Trophoblast cell (in vitro differentiated cells and primary cell): ENCODE data around the gene ADSS1.

Experiments used
- DNase-seq, 2 donors: peaks; one replicate each; pipeline ENCODE4 v3.0.0-alpha.2; 2016
- H2AFZ ChIP-seq: 2 replicates; pipeline ENCODE4 v1.6.1; 2013; ENCODE audit warnings: low read length, moderate library complexity, mild to moderate bottlenecking; ENCODE audit not compliant: insufficient read depth, poor library complexity
- H2AK5ac ChIP-seq: 2 replicates; pipeline ENCODE4 v1.6.1; 2013; ENCODE audit warnings: mild to moderate bottlenecking, low read length
- H2BK120ac ChIP-seq: 2 replicates; pipeline ENCODE4 v1.6.1; 2013; ENCODE audit warnings: low read length, mild to moderate bottlenecking, moderate library complexity; ENCODE audit not compliant: insufficient read depth, poor library complexity
- H2BK12ac ChIP-seq: 2 replicates; pipeline ENCODE4 v1.6.1; 2013; ENCODE audit warnings: mild to moderate bottlenecking, low read length, moderate library complexity
- H2BK5ac ChIP-seq: 2 replicates; pipeline ENCODE4 v1.6.1; 2013; ENCODE audit warnings: low read length, low read depth, moderate library complexity, mild to moderate bottlenecking; ENCODE audit not compliant: poor library complexity
- H3K14ac ChIP-seq: 2 replicates; pipeline ENCODE4 v1.6.1; 2013; ENCODE audit warnings: mild to moderate bottlenecking, low read length
- H3K18ac ChIP-seq: 2 replicates; pipeline ENCODE4 v1.6.1; 2013; ENCODE audit warnings: mild to moderate bottlenecking, low read length
- H3K23ac ChIP-seq: 2 replicates; pipeline ENCODE4 v1.6.1; 2013; ENCODE audit warnings: low read length
- H3K27ac ChIP-seq: 2 replicates; pipeline ENCODE4 v1.5.1; 2013; ENCODE audit warnings: low read depth, mild to moderate bottlenecking, inconsistent platforms, low read length, moderate library complexity
- H3K27me3 ChIP-seq: 2 replicates; pipeline ENCODE4 v1.6.1; 2013; ENCODE audit warnings: inconsistent platforms, mild to moderate bottlenecking, low read length, moderate library complexity; ENCODE audit not compliant: insufficient read depth
- H3K36me3 ChIP-seq, 2 experiments: 1 replicate in 1 of 2; 2 replicates in 1 of 2; pipeline ENCODE4 v1.6.1; 2013; ENCODE audit warnings: low read length in 2 of 2, mild to moderate bottlenecking in 2 of 2, moderate library complexity in 1 of 2; ENCODE audit not compliant: insufficient read depth in 2 of 2, control insufficient read depth in 1 of 2
- H3K4ac ChIP-seq: 2 replicates; pipeline ENCODE4 v1.6.1; 2013; ENCODE audit warnings: low read depth, mild to moderate bottlenecking, low read length, moderate library complexity
- H3K4me1 ChIP-seq, 2 experiments: 1 replicate in 1 of 2; 2 replicates in 1 of 2; pipeline ENCODE4 v1.6.1; 2013; ENCODE audit warnings: low read length in 2 of 2, mild to moderate bottlenecking in 2 of 2, moderate library complexity in 1 of 2; ENCODE audit not compliant: insufficient read depth in 2 of 2, control insufficient read depth in 1 of 2
- H3K4me2 ChIP-seq: 2 replicates; pipeline ENCODE4 v1.6.1; 2013; ENCODE audit warnings: inconsistent platforms, mild to moderate bottlenecking, low read length, moderate library complexity
- H3K4me3 ChIP-seq: 2 replicates; pipeline ENCODE4 v1.5.1; 2013; ENCODE audit warnings: mild to moderate bottlenecking, low read depth, low read length, inconsistent platforms
- H3K79me1 ChIP-seq: one replicate; pipeline ENCODE4 v1.6.1; 2013; ENCODE audit warnings: low read length
- H3K79me2 ChIP-seq: 2 replicates; pipeline ENCODE4 v1.6.1; 2013; ENCODE audit warnings: low read length, mild to moderate bottlenecking; ENCODE audit not compliant: control insufficient read depth, insufficient read depth, poor library complexity
- H3K9ac ChIP-seq: 2 replicates; pipeline ENCODE4 v1.6.1; 2013; ENCODE audit warnings: mild to moderate bottlenecking, low read length
- H3K9me3 ChIP-seq: 2 replicates; pipeline ENCODE4 v1.6.1; 2013; ENCODE audit warnings: low read depth, mild to moderate bottlenecking, control low read depth, inconsistent platforms, low read length; ENCODE audit not compliant: insufficient read depth
- H4K12ac ChIP-seq: 2 replicates; pipeline ENCODE4 v1.6.1; 2013; ENCODE audit warnings: low read depth, mild to moderate bottlenecking, low read length, moderate library complexity
- H4K8ac ChIP-seq: 2 replicates; pipeline ENCODE4 v1.6.1; 2013; ENCODE audit warnings: low read depth, mild to moderate bottlenecking, low read length, moderate library complexity
- H4K91ac ChIP-seq: one replicate; pipeline ENCODE4 v1.6.1; 2013; ENCODE audit warnings: low read depth, mild to moderate bottlenecking, low read length, moderate library complexity
- WGBS: extraction: QIAGEN DNeasy Blood & Tissue Kit; methylation state at CpG from one replicate; pipeline ENCODE4 v1.1.7; 2013; ENCODE audit warnings: missing lambda C conversion rate; ENCODE audit not compliant: insufficient read length, insufficient coverage; ENCODE audit errors: extremely low coverage; 5-methylcytosine and 5-hydroxymethylcytosine counted together

ADSS1 gene

DNA sequence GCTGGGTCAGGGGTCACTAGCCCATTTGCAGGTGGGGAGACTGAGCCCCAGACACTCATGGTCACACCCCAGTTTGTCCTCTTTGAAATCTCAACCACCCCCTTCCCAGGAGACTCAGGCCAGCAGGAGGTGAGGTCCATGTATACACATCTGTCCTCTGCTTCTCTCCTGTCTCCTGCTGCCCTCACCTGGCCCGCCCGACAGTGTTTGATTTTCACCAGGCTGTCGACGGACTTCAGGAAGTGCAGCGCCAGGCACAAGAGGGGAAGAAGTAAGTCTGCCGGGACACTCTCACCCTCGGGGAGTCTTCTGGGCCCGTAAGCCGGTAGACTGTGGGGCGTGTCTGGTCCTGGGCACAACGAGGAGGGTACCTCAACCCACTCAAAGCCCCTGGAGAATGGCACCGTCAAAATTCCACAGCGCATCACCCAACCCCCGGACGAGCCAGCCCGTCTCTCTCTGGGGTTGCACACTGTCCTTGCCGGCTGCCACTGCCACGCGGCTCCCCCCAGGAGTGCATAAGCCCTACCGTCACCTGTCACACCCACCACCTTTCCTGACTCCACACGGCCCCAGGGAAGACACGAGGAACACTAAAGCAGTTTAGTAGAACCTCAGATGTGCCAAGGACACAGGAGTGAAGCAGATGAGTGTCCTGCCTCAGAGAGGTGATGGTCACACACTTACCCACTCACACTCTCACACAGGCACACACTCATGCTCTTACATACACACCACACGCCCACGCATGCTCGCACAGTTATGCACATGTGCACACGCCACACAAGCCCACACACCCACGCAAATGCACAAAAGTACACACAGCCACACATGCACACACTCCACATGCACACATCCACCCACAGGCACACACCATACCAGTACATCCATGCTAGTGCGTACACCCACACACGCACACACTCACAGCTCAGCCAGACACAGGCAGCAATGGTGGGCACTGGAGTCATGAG lies 15.8 kb downstream of the ADSS1 start:
- H3K4me3 ChIP-seq: no peak overlapping the region
- no peaks in the 10 kb centered on the region for H3K79me2 ChIP-seq
- H3K27ac ChIP-seq: no peak overlapping the region
- no peak overlapping the region for H3K4ac ChIP-seq
- H2AFZ ChIP-seq: no peak overlapping the region
- no peak overlapping the region for H3K9ac ChIP-seq
- H2BK120ac ChIP-seq: no peak overlapping the region
- no peak overlapping the region for H3K23ac ChIP-seq
- H3K4me2 ChIP-seq: no peak overlapping the region
- H3K4me1 ChIP-seq: no peaks in the 10 kb centered on the region
- H2BK12ac ChIP-seq: no peak overlapping the region
- no peaks in the 10 kb centered on the region for H3K36me3 ChIP-seq
- no peaks in the 10 kb centered on the region for H3K79me1 ChIP-seq
- H3K14ac ChIP-seq: no peak overlapping the region
- no peak overlapping the region for H2BK5ac ChIP-seq
- no CpG with 5 or more reads among the region's 29 CpGs for WGBS
- H3K18ac ChIP-seq: no peak overlapping the region
- no peak overlapping the region for H4K91ac ChIP-seq
- no peak for DNase-seq
- no peak overlapping the region for H2AK5ac ChIP-seq
- H4K8ac ChIP-seq: no peak overlapping the region
- no peaks in the 10 kb centered on the region for H3K9me3 ChIP-seq
- no peak overlapping the region for H4K12ac ChIP-seq
- H3K27me3 ChIP-seq: no peaks in the 10 kb centered on the region

GRCh38 chr14:104741108-104741802 lies 17.2 kb downstream of the ADSS1 start:
- Histone ChIP-seq H3K18ac (no peak overlapping the region), H3K4me2 (no peak overlapping the region), H3K23ac (no peak overlapping the region), H3K27ac (no peak overlapping the region), H3K36me3 (no peaks in the 10 kb centered on the region), H2AFZ (no peak overlapping the region), H3K9me3 (peaks cover 3% of the 10 kb centered on the region), H3K14ac (no peak overlapping the region), H3K4me1 (no peaks in the 10 kb centered on the region), H3K27me3 (no peaks in the 10 kb centered on the region), H2AK5ac (no peak overlapping the region), H4K8ac (no peak overlapping the region), H3K79me2 (no peaks in the 10 kb centered on the region), H3K9ac (no peak overlapping the region), H3K4me3 (no peak overlapping the region), H3K79me1 (no peaks in the 10 kb centered on the region), H2BK12ac (no peak overlapping the region), H4K91ac (no peak overlapping the region), H2BK120ac (no peak overlapping the region), H2BK5ac (no peak overlapping the region), H3K4ac (no peak overlapping the region), H4K12ac (no peak overlapping the region)
- no peak for DNase-seq
- no CpG with 5 or more reads among the region's 29 CpGs for WGBS

GRCh38 chr14:104741803-104742251 lies 17.8 kb downstream of the ADSS1 start:
- Histone ChIP-seq H4K8ac (no peak overlapping the region), H3K9ac (no peak overlapping the region), H3K4me2 (no peak overlapping the region), H3K4ac (no peak overlapping the region), H2BK5ac (no peak overlapping the region), H3K4me3 (no peak overlapping the region), H2BK120ac (no peak overlapping the region), H4K12ac (no peak overlapping the region), H3K4me1 (no peaks in the 10 kb centered on the region), H2BK12ac (no peak overlapping the region), H2AK5ac (no peak overlapping the region), H3K18ac (no peak overlapping the region), H3K23ac (no peak overlapping the region), H3K27ac (no peak overlapping the region), H3K79me1 (no peaks in the 10 kb centered on the region), H3K79me2 (no peaks in the 10 kb centered on the region), H2AFZ (no peak overlapping the region), H4K91ac (no peak overlapping the region), H3K36me3 (no peaks in the 10 kb centered on the region), H3K14ac (no peak overlapping the region), H3K9me3 (peaks cover 3% of the 10 kb centered on the region), H3K27me3 (no peaks in the 10 kb centered on the region)
- WGBS: no CpG with 5 or more reads among the region's 23 CpGs
- no peak for DNase-seq

- Histone ChIP-seq H2AFZ (no peak overlapping the region), H3K4me3 (no peak overlapping the region), H2BK5ac (no peak overlapping the region), H3K4ac (no peak overlapping the region), H4K12ac (no peak overlapping the region), H3K14ac (no peak overlapping the region), H2AK5ac (no peak overlapping the region), H3K4me1 (peaks cover under 1 to 3% of the 10 kb centered on the region in 2 experiments), H4K8ac (no peak overlapping the region), H3K36me3 (no peaks in the 10 kb centered on the region), H3K9me3 (peaks cover 3% of the 10 kb centered on the region), H3K9ac (no peak overlapping the region), H4K91ac (no peak overlapping the region), H3K79me1 (no peaks in the 10 kb centered on the region), H3K18ac (no peak overlapping the region), H2BK12ac (no peak overlapping the region), H3K23ac (no peak overlapping the region), H3K27ac (no peak overlapping the region), H3K27me3 (no peaks in the 10 kb centered on the region), H2BK120ac (no peak overlapping the region), H3K79me2 (no peaks in the 10 kb centered on the region), H3K4me2 (no peak overlapping the region)
- WGBS: no CpG with 5 or more reads among the region's 32 CpGs
- no peak for DNase-seq
Observed at GRCh38 chr14:104742586-104743455, 18.8 kb downstream of the ADSS1 start.
